ENCODE measurements around the gene MAFB. TPM values are rescaled to one million over a fixed set of nuclear protein-coding genes. Genes with fewer than 3 reads are reported as not detected.

MAFB gene
- total and polyA plus RNA-seq, 9 of the 15 experiments (the other 6 are each of a cell fraction or from before 2014, with no cell fraction given), result 0.04 TPM; not detected in 8

DNA sequence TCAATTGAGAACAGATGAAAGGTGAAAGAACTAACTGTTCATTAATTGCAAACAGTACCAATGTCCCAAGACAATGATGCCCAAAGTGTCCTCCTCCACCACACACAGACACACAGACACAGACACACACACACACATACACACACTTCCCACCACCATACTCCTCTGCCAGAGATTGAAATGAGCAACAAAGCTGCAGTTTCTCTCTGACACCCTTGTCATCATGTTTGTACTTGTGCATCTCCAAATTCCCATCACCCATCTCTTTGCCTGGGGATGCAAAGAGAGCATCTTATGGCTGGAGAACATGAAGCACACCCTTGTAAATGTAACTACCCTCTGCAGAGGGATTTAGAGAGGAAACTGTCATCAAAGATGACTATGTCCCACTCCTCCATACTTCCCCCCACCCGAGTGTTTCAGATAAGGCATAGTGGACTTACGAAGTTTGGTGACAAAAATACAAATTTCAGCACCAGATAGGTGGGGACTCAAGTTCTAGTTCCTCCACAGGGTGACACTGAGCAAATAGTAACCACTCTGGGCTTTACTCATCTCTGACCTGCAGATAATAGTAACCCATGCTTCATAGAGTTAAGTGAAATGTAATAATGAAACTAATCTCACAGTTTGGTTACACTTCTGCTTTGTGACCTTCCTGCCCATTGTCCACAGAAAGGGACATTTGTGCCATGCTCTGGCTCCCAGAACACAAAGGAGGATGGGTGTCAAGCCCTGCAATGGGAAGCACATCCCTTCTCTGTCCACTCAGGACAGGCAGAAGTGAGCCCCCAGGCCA is 8.7 kb downstream of the MAFB start (continued):
- TF ChIP-seq NR3C1 (CRISPR knock-in tag; IDR thresholded peaks at IDR 0.05) (no peak), RAD21 (CRISPR knock-in tag; conservative IDR thresholded peaks at IDR 0.05 in 1 of 2, IDR thresholded peaks at IDR 0.05 in 1 of 2) (no peak), FOXA1 (IDR thresholded peaks at IDR 0.05; ENCODE audit: borderline replicate concordance) (no peak), SNIP1 (IDR thresholded peaks at IDR 0.05; ENCODE audit: low read depth) (no peak)
- TF ChIP-seq, protein P1, sequence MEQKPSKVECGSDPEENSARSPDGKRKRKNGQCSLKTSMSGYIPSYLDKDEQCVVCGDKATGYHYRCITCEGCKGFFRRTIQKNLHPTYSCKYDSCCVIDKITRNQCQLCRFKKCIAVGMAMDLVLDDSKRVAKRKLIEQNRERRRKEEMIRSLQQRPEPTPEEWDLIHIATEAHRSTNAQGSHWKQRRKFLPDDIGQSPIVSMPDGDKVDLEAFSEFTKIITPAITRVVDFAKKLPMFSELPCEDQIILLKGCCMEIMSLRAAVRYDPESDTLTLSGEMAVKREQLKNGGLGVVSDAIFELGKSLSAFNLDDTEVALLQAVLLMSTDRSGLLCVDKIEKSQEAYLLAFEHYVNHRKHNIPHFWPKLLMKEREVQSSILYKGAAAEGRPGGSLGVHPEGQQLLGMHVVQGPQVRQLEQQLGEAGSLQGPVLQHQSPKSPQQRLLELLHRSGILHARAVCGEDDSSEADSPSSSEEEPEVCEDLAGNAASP (IDR thresholded peaks at IDR 0.05), result no peak

DNA sequence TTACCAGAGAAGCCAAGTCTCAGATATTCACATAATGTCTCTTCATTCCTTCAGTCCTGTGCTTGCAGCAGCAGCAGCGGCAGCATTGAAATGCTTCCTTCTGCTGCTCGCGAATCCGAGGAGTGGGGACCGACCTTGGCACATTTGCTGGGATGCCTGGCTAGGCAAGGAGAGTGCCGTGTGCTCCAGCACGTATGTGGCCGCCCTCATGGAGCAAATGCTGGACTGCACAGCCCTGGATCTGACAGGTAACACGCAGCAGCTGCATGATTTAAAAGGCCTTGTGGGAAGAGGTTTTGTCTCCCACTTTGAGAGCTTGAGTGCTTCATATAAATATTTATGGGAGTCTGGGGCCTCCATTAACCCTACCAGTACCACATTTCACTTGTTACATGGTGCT is 9.9 kb downstream of the MAFB start:
- POLR2A ChIA-PET, result no interaction called here
- 0% methylated on average over 8 of the region's 9 CpGs for WGBS (ENCODE audit: insufficient coverage, low coverage, missing lambda C conversion rate)
- FAIRE-seq, result no peak

More for the DNA sequence above, 9.9 kb downstream of the MAFB start:
- DNase-seq (ENCODE audit: extremely low read depth in 1 of 4, low spot score in 3 of 4) (no peak), ATAC-seq (no peak)
- Histone ChIP-seq H4K20me1 (replicated peaks; ENCODE audit: control insufficient read depth, insufficient read depth, low read length) (no peaks in the 10 kb centered on the region), H2AFZ (ENCODE audit: low read depth, low read length) (no peak overlapping the region), H3K4me3 (no peak overlapping the region), H3K9ac (ENCODE audit: insufficient read depth in 1 of 2, low read depth in 2 of 2, low read length in 2 of 2) (no peak overlapping the region), H3K4me1 (replicated peaks in 1 of 2; ENCODE audit: control insufficient read depth in 2 of 2, insufficient read depth in 2 of 2, low read length in 2 of 2) (peaks cover 0 to 3% of the 10 kb centered on the region in 2 experiments; a peak in 1 of 5 replicates), H3K36me3 (ENCODE audit: control insufficient read depth, insufficient read depth, low read length) (no peaks in the 10 kb centered on the region), H3K4me2 (ENCODE audit: insufficient read depth, low read length) (no peak overlapping the region), H3K27me3 (ENCODE audit: control insufficient read depth in 2 of 2, insufficient read depth in 2 of 2, low read length in 2 of 2) (peaks cover 9 to 25% of the 10 kb centered on the region in 2 experiments; a peak in 3 of 5 replicates), H3K27ac (ENCODE audit: extremely low read depth, low read depth, low read length) (no peak overlapping the region), H3K9me1 (ENCODE audit: control insufficient read depth, insufficient read depth, low read length) (no peaks in the 10 kb centered on the region), H3K79me2 (ENCODE audit: control insufficient read depth, insufficient read depth, low read length) (no peaks in the 10 kb centered on the region), H3K9me3 (replicated peaks; ENCODE audit: control insufficient read depth, insufficient read depth, low read depth, low read length) (no peaks in the 10 kb centered on the region)
- in situ Hi-C loops (cut with MboI) (loop anchor here (25.0 kb wide), 1 partner anchor 1417 kb away; no protein-coding TSS in a partner anchor), intact Hi-C loops (cut with micrococcal nuclease) (no loop called here)
- no TSS peak for BruUV-seq (replicated peaks)
- CTCF ChIA-PET (ENCODE audit: low intra/inter-chr PET ratio), result no interaction called here
- no peak for TF ChIP-seq RFX7 (CRISPR knock-in tag; IDR thresholded peaks at IDR 0.05)
- TF ChIP-seq SIN3A (IDR thresholded peaks at IDR 0.05; ENCODE audit: borderline replicate concordance in 2 of 2, control insufficient read depth in 1 of 2, low read depth in 2 of 2, low read length in 2 of 2), result no peak
- TF ChIP-seq, protein P2, sequence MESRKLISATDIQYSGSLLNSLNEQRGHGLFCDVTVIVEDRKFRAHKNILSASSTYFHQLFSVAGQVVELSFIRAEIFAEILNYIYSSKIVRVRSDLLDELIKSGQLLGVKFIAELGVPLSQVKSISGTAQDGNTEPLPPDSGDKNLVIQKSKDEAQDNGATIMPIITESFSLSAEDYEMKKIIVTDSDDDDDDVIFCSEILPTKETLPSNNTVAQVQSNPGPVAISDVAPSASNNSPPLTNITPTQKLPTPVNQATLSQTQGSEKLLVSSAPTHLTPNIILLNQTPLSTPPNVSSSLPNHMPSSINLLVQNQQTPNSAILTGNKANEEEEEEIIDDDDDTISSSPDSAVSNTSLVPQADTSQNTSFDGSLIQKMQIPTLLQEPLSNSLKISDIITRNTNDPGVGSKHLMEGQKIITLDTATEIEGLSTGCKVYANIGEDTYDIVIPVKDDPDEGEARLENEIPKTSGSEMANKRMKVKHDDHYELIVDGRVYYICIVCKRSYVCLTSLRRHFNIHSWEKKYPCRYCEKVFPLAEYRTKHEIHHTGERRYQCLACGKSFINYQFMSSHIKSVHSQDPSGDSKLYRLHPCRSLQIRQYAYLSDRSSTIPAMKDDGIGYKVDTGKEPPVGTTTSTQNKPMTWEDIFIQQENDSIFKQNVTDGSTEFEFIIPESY (CRISPR knock-in tag; IDR thresholded peaks at IDR 0.05), result no peak
